Osteoblast (primary cell): ENCODE measurements around the gene OPCML. TPM values are rescaled to one million over a fixed set of nuclear protein-coding genes. Genes with fewer than 3 reads are reported as not detected.

Experiments
- DNase-seq: peaks from one replicate; pipeline ENCODE4 v3.0.0; 2011; ENCODE audit warnings: low spot score, mixed read lengths; ENCODE audit not compliant: insufficient read length; ENCODE audit errors: missing footprints
- H2AFZ ChIP-seq: 2 replicates; pipeline ENCODE4 v1.6.0; 2011; ENCODE audit warnings: mild to moderate bottlenecking, low read length
- H3K27ac ChIP-seq: 2 replicates; pipeline ENCODE4 v1.5.1; 2011; ENCODE audit warnings: mild to moderate bottlenecking, low read depth, low read length, moderate library complexity
- H3K27me3 ChIP-seq: 2 replicates; pipeline ENCODE4 v1.6.0; 2012; ENCODE audit warnings: mild to moderate bottlenecking, control low read depth, inconsistent platforms, low read length, moderate library complexity; ENCODE audit not compliant: insufficient read depth
- H3K36me3 ChIP-seq: 2 replicates; pipeline ENCODE4 v1.5.1; 2011; ENCODE audit warnings: mild to moderate bottlenecking, low read length, control low read depth, moderate library complexity; ENCODE audit not compliant: insufficient read depth
- H3K4me1 ChIP-seq: 2 replicates; pipeline ENCODE4 v1.5.1; 2011; ENCODE audit warnings: mild to moderate bottlenecking, low read length, control low read depth, moderate library complexity; ENCODE audit not compliant: insufficient read depth
- H3K4me2 ChIP-seq: 2 replicates; pipeline ENCODE4 v1.6.0; 2011; ENCODE audit warnings: mild to moderate bottlenecking, low read length; ENCODE audit not compliant: insufficient read depth
- H3K4me3 ChIP-seq: fragments of 200-600 bp; sonication (generic); 3 replicates; pipeline ENCODE4 v1.5.1; 2012; ENCODE audit warnings: mild to moderate bottlenecking, low read length, inconsistent platforms; ENCODE audit not compliant: insufficient read depth
- H3K79me2 ChIP-seq: 2 replicates; pipeline ENCODE4 v1.6.0; 2012; ENCODE audit warnings: mild to moderate bottlenecking, low read length, control low read depth, inconsistent platforms; ENCODE audit not compliant: insufficient read depth
- H3K9me3 ChIP-seq: 2 replicates; pipeline ENCODE4 v1.5.1; 2011; ENCODE audit warnings: low read depth, low read length, control low read depth
- H4K20me1 ChIP-seq: 2 replicates; pipeline ENCODE4 v1.6.0; 2012; ENCODE audit warnings: mild to moderate bottlenecking, low read length, control low read depth; ENCODE audit not compliant: insufficient read depth
- CTCF ChIP-seq: IDR thresholded peaks from 2 replicates; pipeline ENCODE4 v1.5.1; 2011; ENCODE audit warnings: mild to moderate bottlenecking, low read depth, low read length, moderate library complexity; ENCODE audit errors: extremely low read depth
- total RNA-seq: library from RNA; depleted of rRNA; stranded (reverse); fragments of >200 nt; gene quantifications from 2 replicates; pipeline ENCODE4 v1.2.3, GENCODE V29; 2012

OPCML gene
- total RNA-seq, 1 donor = 0.36 TPM

GRCh38 chr11:132846075-132846474 is 686.2 kb downstream of the OPCML start:
- Histone ChIP-seq H3K79me2 (no peaks in the 10 kb centered on the region), H3K4me3 (no peak overlapping the region), H3K4me2 (no peak overlapping the region), H3K27me3 (no peaks in the 10 kb centered on the region), H3K9me3 (no peaks in the 10 kb centered on the region), H3K27ac (peak overlapping the region; percentile 47), H2AFZ (no peak overlapping the region), H4K20me1 (no peaks in the 10 kb centered on the region), H3K4me1 (peaks cover 14% of the 10 kb centered on the region), H3K36me3 (no peaks in the 10 kb centered on the region)
- no peak for TF ChIP-seq CTCF
- DNase-seq = no peak

DNA sequence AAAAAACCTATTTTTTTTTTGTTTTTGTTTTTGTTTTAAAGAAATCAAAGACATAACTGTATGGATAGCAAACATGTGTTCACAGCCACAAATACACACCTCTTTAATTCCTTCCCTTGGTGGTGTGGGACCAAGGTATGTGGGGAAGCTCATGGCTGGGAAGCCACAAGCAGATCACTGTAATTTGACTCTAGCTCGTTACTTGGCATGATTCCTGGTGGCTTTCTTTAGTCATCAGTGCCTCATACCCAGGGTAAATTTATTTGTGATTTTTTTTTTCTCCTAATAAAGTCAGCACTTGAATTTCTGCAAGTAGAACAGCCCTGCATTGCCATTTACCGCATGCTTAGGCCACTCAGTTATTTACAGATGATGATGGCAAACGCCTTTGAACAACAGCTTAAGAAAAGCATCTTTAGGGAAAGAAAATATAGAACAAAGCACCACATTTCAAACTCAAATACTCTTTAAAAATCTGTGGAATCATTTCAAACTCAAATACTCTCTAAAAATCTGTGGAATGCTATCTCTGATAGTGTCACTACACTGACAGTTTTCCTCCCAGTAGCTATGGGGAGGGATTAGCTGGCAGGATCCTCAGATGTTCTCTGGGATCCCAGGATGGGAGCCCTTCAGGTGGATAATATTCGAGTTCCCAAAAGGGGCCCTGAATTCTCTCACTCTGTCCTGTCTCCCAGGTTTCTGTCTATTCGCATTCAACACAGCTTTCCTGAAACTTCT is 687.2 kb downstream of the OPCML start:
- Histone ChIP-seq H4K20me1 (no peaks in the 10 kb centered on the region), H3K9me3 (no peaks in the 10 kb centered on the region), H3K27ac (peak overlapping the region; percentile 47), H2AFZ (no peak overlapping the region), H3K4me1 (peaks cover 14% of the 10 kb centered on the region), H3K79me2 (no peaks in the 10 kb centered on the region), H3K36me3 (no peaks in the 10 kb centered on the region), H3K27me3 (no peaks in the 10 kb centered on the region), H3K4me3 (no peak overlapping the region), H3K4me2 (peak overlapping the region; percentile 41)
- peak; percentile 76 for DNase-seq
- TF ChIP-seq CTCF = no peak

GRCh38 chr11:132840660-132841059 is 691.6 kb downstream of the OPCML start:
- DNase-seq = no peak
- Histone ChIP-seq H3K4me3 (no peak overlapping the region), H3K4me1 (peaks cover 10% of the 10 kb centered on the region), H3K27ac (no peak overlapping the region), H3K79me2 (no peaks in the 10 kb centered on the region), H3K27me3 (no peaks in the 10 kb centered on the region), H2AFZ (no peak overlapping the region), H3K4me2 (no peak overlapping the region), H4K20me1 (no peaks in the 10 kb centered on the region), H3K36me3 (no peaks in the 10 kb centered on the region), H3K9me3 (no peaks in the 10 kb centered on the region)
- TF ChIP-seq CTCF = no peak

GRCh38 chr11:132840191-132840590 is 692.1 kb downstream of the OPCML start:
- H3K36me3 ChIP-seq = no peaks in the 10 kb centered on the region
- H2AFZ ChIP-seq = no peak overlapping the region
- no peak for TF ChIP-seq CTCF
- no peaks in the 10 kb centered on the region for H3K27me3 ChIP-seq
- peaks cover 5% of the 10 kb centered on the region for H3K4me1 ChIP-seq
- H3K9me3 ChIP-seq = no peaks in the 10 kb centered on the region
- H3K79me2 ChIP-seq = no peaks in the 10 kb centered on the region
- H3K4me2 ChIP-seq = no peak overlapping the region
- DNase-seq = no peak
- H3K27ac ChIP-seq = no peak overlapping the region
- H3K4me3 ChIP-seq = no peak overlapping the region
- no peaks in the 10 kb centered on the region for H4K20me1 ChIP-seq
